SK-N-SH (cell line): ENCODE data around the gene PELI2.

Source experiments
- EP300 ChIP-seq, 2 experiments: IDR thresholded peaks; 2 replicates each; pipeline versions ENCODE4 v1.4.0 to v1.6.1; 2012; ENCODE audit warnings: borderline replicate concordance in 1 of 2, low read depth in 1 of 2, low read length in 1 of 2
- FOSL2 ChIP-seq: IDR thresholded peaks from 2 replicates; pipeline ENCODE4 v1.4.0; 2012; ENCODE audit warnings: low read depth, mild to moderate bottlenecking, moderate library complexity, borderline replicate concordance
- GATA2 ChIP-seq: sonication (generic); formaldehyde crosslinking; IDR thresholded peaks from 2 replicates; pipeline ENCODE4 v1.5.0; 2020; ENCODE audit warnings: mild to moderate bottlenecking, missing genetic modification reagents
- USF1 ChIP-seq: IDR thresholded peaks from 2 replicates; pipeline ENCODE4 v1.4.0; 2012; ENCODE audit warnings: low read depth, borderline replicate concordance
- TF ChIP-seq, protein P1 (sequence below): fragments of 200-600 bp; sonication (generic); IDR thresholded peaks from 2 replicates; pipeline ENCODE4 v1.6.1; 2017; ENCODE audit warnings: antibody characterized with exemption, mild to moderate bottlenecking, moderate library complexity

GRCh38 chr14:56098021-56098420, 20.2 kb upstream of the PELI2 start:
- TF ChIP-seq EP300 (IDR thresholded peaks at IDR 0.05; ENCODE audit: borderline replicate concordance in 1 of 2, low read depth in 1 of 2, low read length in 1 of 2) = no peak
- no peak for TF ChIP-seq USF1
- TF ChIP-seq FOSL2 = no peak
- no peak for TF ChIP-seq GATA2 (CRISPR knock-in tag)
- TF ChIP-seq, protein P1, sequence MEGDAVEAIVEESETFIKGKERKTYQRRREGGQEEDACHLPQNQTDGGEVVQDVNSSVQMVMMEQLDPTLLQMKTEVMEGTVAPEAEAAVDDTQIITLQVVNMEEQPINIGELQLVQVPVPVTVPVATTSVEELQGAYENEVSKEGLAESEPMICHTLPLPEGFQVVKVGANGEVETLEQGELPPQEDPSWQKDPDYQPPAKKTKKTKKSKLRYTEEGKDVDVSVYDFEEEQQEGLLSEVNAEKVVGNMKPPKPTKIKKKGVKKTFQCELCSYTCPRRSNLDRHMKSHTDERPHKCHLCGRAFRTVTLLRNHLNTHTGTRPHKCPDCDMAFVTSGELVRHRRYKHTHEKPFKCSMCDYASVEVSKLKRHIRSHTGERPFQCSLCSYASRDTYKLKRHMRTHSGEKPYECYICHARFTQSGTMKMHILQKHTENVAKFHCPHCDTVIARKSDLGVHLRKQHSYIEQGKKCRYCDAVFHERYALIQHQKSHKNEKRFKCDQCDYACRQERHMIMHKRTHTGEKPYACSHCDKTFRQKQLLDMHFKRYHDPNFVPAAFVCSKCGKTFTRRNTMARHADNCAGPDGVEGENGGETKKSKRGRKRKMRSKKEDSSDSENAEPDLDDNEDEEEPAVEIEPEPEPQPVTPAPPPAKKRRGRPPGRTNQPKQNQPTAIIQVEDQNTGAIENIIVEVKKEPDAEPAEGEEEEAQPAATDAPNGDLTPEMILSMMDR = no peak
